Bronchial epithelial cell (primary cell): ENCODE results near the gene FGFBP3. TPM values are rescaled to one million over a fixed set of nuclear protein-coding genes. Genes with fewer than 3 reads are reported as not detected.

ENCODE experiments used
- DNase-seq: peaks from one replicate; pipeline ENCODE4 v3.0.0-alpha.2; 2010; ENCODE audit warnings: low read depth
- FAIRE-seq: peaks from 2 replicates; lab custom pipeline; 2011; peaks lifted over from hg19 to GRCh38; lab: Jason Lieb, UNC
- H3K27me3 ChIP-seq: 2 replicates; pipeline ENCODE4 v1.5.1; 2011; ENCODE audit warnings: low read length; ENCODE audit not compliant: control insufficient read depth, insufficient read depth
- H3K36me3 ChIP-seq: 2 replicates; pipeline ENCODE4 v1.5.1; 2011; ENCODE audit warnings: low read length; ENCODE audit not compliant: control insufficient read depth, insufficient read depth
- H3K4me3 ChIP-seq: 2 replicates; pipeline ENCODE4 v1.5.1; 2011; ENCODE audit warnings: mild to moderate bottlenecking, low read depth, low read length, control low read depth
- CTCF ChIP-seq: IDR thresholded peaks from 2 replicates; pipeline ENCODE4 v1.5.1; 2011; ENCODE audit warnings: mild to moderate bottlenecking, moderate library complexity, low read length, control low read depth, inconsistent platforms; ENCODE audit not compliant: insufficient read depth, severe bottlenecking
- total RNA-seq: library from RNA; depleted of rRNA; stranded (reverse); fragments of >200 nt; gene quantifications from 2 replicates; pipeline ENCODE4 v1.2.1, GENCODE V29; 2014

Gene FGFBP3
- total RNA-seq = 0.26 and 0.38 TPM in 2 replicates

- Histone ChIP-seq H3K36me3 (no peaks in the 10 kb centered on the region), H3K4me3 (peak within 1 kb of the TSS; percentile 64), H3K27me3 (no peaks in the 10 kb centered on the region)
- FAIRE-seq = no peak
- TF ChIP-seq CTCF = no peak
- DNase-seq = peak; percentile 21
Measured at GRCh38 chr10:91909117-91909677, at the start of gene FGFBP3. FGFBP3 (minus strand) TSS chr10:91909486; CDS start chr10:91908969, 517 bp downstream.

GRCh38 chr10:91957091-91957490 lies 47.8 kb upstream of the FGFBP3 start:
- TF ChIP-seq CTCF = no peak
- no peak for FAIRE-seq
- peaks cover 13% of the 10 kb centered on the region for H3K36me3 ChIP-seq

GRCh38 chr10:91955114-91955513 lies 45.8 kb upstream of the FGFBP3 start:
- Histone ChIP-seq H3K36me3 (peaks cover 14% of the 10 kb centered on the region), H3K27me3 (no peaks in the 10 kb centered on the region), H3K4me3 (no peak overlapping the region)
- FAIRE-seq (no peak), DNase-seq (peak; percentile 54)
- no peak for TF ChIP-seq CTCF

More at GRCh38 chr10:91957091-91957490, 47.8 kb upstream of the FGFBP3 start:
- Histone ChIP-seq H3K4me3 (no peak overlapping the region), H3K27me3 (no peaks in the 10 kb centered on the region)
- no peak for DNase-seq

- Histone ChIP-seq H3K27me3 (no peaks in the 10 kb centered on the region), H3K4me3 (no peak overlapping the region), H3K36me3 (peaks cover 9% of the 10 kb centered on the region)
- FAIRE-seq (no peak), DNase-seq (peak; percentile 26)
- no peak for TF ChIP-seq CTCF
Measured at GRCh38 chr10:91953600-91954160, 44.4 kb upstream of the FGFBP3 start.

- DNase-seq (peak; percentile 46), FAIRE-seq (no peak)
Measured at GRCh38 chr10:91944880-91945630, 35.8 kb upstream of the FGFBP3 start.

More at GRCh38 chr10:91944880-91945630, 35.8 kb upstream of the FGFBP3 start:
- no peak overlapping the region for H3K4me3 ChIP-seq
- peaks cover 1% of the 10 kb centered on the region for H3K36me3 ChIP-seq
- TF ChIP-seq CTCF = no peak
- no peaks in the 10 kb centered on the region for H3K27me3 ChIP-seq
